ENCODE measurements around the gene RSU1. TPM values are rescaled to one million over a fixed set of nuclear protein-coding genes. Genes with fewer than 3 reads are reported as not detected.

Gene RSU1
- total RNA-seq, 1 donor from 2014 or later: 60.7 TPM

DNA sequence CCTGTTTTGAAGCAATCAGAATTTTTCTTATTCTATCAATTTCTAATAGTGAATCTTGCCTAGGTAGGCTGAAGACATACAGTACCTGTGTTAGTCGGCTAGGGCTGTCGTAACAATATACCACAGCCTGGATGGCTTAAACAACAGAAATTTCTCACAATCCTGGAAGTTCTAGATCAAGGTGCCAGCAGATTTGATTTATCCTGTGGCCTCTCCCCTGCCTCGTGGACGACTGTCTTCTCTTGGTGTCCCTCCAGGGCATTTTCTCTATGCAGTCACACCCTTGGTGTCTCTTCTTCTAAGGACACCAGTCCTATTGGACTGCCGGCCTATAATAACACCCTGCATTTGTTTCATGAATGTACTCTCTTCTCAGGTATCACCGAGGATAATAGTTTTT lies 1.8 kb upstream of the RSU1 start:
- CTCF ChIA-PET: no interaction called here

GRCh38 chr10:16816830-16817124 lies 447 bp downstream of the RSU1 start:
- Mint-ChIP-seq H3K27me3 (no peaks in the 10 kb centered on the region), H3K4me3 (peak overlapping the region; percentile 94), H3K9me3 (peaks cover 3% of the 10 kb centered on the region), H3K27ac (peak overlapping the region; percentile 94), H3K36me3 (ENCODE audit: low read depth) (peaks cover 22% of the 10 kb centered on the region), H3K4me1 (peaks cover 29% of the 10 kb centered on the region)
- ChIA-PET CTCF (interaction anchor here (1.2 to 1.5 kb wide), 4 partner anchors 10 to 414 kb away, joined by 3 to 8 read pairs (median 4); partner anchors contain the start of gene TRDMT1), POLR2A (interaction anchor here (1.3 to 2.1 kb wide), 7 partner anchors 384 to 1843 kb away, joined by 3 to 70 read pairs (median 8); partner anchors contain the start of genes ARL5B, MINDY3, STAM and TRDMT1)
- TF ChIP-seq, protein P1, sequence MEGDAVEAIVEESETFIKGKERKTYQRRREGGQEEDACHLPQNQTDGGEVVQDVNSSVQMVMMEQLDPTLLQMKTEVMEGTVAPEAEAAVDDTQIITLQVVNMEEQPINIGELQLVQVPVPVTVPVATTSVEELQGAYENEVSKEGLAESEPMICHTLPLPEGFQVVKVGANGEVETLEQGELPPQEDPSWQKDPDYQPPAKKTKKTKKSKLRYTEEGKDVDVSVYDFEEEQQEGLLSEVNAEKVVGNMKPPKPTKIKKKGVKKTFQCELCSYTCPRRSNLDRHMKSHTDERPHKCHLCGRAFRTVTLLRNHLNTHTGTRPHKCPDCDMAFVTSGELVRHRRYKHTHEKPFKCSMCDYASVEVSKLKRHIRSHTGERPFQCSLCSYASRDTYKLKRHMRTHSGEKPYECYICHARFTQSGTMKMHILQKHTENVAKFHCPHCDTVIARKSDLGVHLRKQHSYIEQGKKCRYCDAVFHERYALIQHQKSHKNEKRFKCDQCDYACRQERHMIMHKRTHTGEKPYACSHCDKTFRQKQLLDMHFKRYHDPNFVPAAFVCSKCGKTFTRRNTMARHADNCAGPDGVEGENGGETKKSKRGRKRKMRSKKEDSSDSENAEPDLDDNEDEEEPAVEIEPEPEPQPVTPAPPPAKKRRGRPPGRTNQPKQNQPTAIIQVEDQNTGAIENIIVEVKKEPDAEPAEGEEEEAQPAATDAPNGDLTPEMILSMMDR (IDR thresholded peaks at IDR 0.05): no peak
- ATAC-seq (ENCODE audit: low read depth): no peak
- intact Hi-C loops (cut with micrococcal nuclease): loop anchor here (1.0 to 2.0 kb wide), 7 partner anchors 12 to 1842 kb away; partner anchors contain the start of genes ARL5B, MINDY3, STAM and TRDMT1
- no peak for DNase-seq

More for the DNA sequence above, 1.8 kb upstream of the RSU1 start:
- TF ChIP-seq, protein P1 (IDR thresholded peaks at IDR 0.05): no peak
- no peak for DNase-seq
- Mint-ChIP-seq H3K36me3 (ENCODE audit: low read depth) (peaks cover 30% of the 10 kb centered on the region), H3K27me3 (no peaks in the 10 kb centered on the region), H3K4me1 (peaks cover 24% of the 10 kb centered on the region), H3K9me3 (peaks cover 16% of the 10 kb centered on the region), H3K27ac (no peak overlapping the region), H3K4me3 (peak overlapping the region; percentile 36)
- POLR2A ChIA-PET: no interaction called here
- intact Hi-C loops (cut with micrococcal nuclease): no loop called here
- ATAC-seq (ENCODE audit: low read depth): no peak

- H3K36me3 Mint-ChIP-seq (ENCODE audit: low read depth): peaks cover 27% of the 10 kb centered on the region
- intact Hi-C loops (cut with micrococcal nuclease): loop anchor here (2.0 kb wide), 1 partner anchor 1843 kb away; the partner anchor contains the start of gene ARL5B
- no peaks in the 10 kb centered on the region for H3K27me3 Mint-ChIP-seq
- ChIA-PET CTCF (interaction anchor here (1.4 kb wide), 1 partner anchor 12 kb away, joined by 3 read pairs; no protein-coding TSS in a partner anchor), POLR2A (interaction anchor here (1.4 to 2.1 kb wide), 3 partner anchors 390 to 413 kb away, joined by 3 to 70 read pairs (median 5); partner anchors contain the start of gene VIM)
- H3K4me1 Mint-ChIP-seq: peaks cover 32% of the 10 kb centered on the region
- TF ChIP-seq, protein P1 (IDR thresholded peaks at IDR 0.05): no peak
- DNase-seq (no peak), ATAC-seq (ENCODE audit: low read depth) (no peak)
- peak overlapping the region; percentile 94 for H3K4me3 Mint-ChIP-seq
- no peak overlapping the region for H3K27ac Mint-ChIP-seq
- no peaks in the 10 kb centered on the region for H3K9me3 Mint-ChIP-seq
Observed at GRCh38 chr10:16816171-16816570, 1.1 kb downstream of the RSU1 start.

DNA sequence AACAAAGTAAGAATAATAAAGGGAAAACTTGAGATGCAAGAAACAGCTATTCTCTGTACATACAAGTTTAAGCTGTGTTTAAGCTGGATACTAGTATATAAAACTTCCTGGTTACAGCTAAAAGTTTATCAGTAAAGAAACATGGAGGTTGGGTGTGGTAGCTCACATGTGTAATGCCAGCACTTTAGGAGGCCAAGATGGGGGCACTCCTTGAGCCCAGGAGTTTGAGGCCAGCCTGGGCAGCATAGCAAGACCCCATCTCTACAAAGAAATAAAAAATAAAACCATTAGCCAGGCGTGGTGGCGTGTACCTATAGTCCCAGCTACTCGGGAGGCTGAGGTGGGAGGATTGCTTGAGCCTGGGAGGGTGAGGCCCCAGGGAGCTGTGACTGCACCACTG lies 3.2 kb downstream of the RSU1 start:
- Mint-ChIP-seq H3K4me3 (peak overlapping the region; percentile 11), H3K36me3 (ENCODE audit: low read depth) (peaks cover 29% of the 10 kb centered on the region), H3K27ac (no peak overlapping the region), H3K9me3 (no peaks in the 10 kb centered on the region), H3K4me1 (peaks cover 34% of the 10 kb centered on the region), H3K27me3 (no peaks in the 10 kb centered on the region)
- intact Hi-C loops (cut with micrococcal nuclease): no loop called here
- POLR2A ChIA-PET: no interaction called here
- ATAC-seq (ENCODE audit: low read depth): no peak
- TF ChIP-seq, protein P1 (IDR thresholded peaks at IDR 0.05): no peak
- CTCF ChIA-PET: interaction anchor here (1.6 kb wide), 1 partner anchor 14 kb away, joined by 4 read pairs; no protein-coding TSS in a partner anchor
- no peak for DNase-seq

GRCh38 chr10:16812676-16813075 lies 4.5 kb downstream of the RSU1 start:
- intact Hi-C loops (cut with micrococcal nuclease): no loop called here
- Mint-ChIP-seq H3K9me3 (no peaks in the 10 kb centered on the region), H3K27me3 (no peaks in the 10 kb centered on the region), H3K4me1 (peaks cover 31% of the 10 kb centered on the region), H3K27ac (no peak overlapping the region), H3K36me3 (ENCODE audit: low read depth) (peaks cover 28% of the 10 kb centered on the region), H3K4me3 (no peak overlapping the region)
- POLR2A ChIA-PET: no interaction called here
- ATAC-seq (ENCODE audit: low read depth) (no peak), DNase-seq (no peak)
- CTCF ChIA-PET: interaction anchor here (1.6 kb wide), 1 partner anchor 15 kb away, joined by 4 read pairs; no protein-coding TSS in a partner anchor
- TF ChIP-seq, protein P1 (IDR thresholded peaks at IDR 0.05): no peak

Data from activated B cell treated with CpG ODN at 0.5 μM for 24 hours (primary cell).